ENCODE results near the gene DEFB118. TPM values are rescaled to one million over a fixed set of nuclear protein-coding genes. Genes with fewer than 3 reads are reported as not detected.

Gene DEFB118
- total and polyA plus RNA-seq, 2 experiments from 2014 or later, result not detected

DNA sequence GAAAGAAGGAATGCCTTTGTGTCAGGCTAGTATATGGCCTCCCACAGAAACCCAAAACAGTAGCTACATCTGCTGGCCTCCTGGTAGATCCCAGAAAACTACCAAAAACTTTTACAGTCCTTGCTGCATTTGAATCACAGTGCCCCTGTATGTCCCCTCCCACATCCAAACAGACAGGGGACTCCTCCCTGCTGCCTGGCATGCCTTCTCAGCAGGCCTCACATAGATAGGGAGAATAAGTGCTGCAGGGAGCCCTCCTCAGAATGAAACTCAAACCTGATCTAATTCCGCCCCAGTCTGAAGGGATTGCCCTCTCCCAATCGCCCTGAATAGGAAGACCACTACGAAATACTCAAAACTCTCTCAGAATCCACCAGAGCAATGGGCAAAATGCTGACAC is 45.9 kb upstream of the DEFB118 start (continued):
- TF ChIP-seq, protein P1, sequence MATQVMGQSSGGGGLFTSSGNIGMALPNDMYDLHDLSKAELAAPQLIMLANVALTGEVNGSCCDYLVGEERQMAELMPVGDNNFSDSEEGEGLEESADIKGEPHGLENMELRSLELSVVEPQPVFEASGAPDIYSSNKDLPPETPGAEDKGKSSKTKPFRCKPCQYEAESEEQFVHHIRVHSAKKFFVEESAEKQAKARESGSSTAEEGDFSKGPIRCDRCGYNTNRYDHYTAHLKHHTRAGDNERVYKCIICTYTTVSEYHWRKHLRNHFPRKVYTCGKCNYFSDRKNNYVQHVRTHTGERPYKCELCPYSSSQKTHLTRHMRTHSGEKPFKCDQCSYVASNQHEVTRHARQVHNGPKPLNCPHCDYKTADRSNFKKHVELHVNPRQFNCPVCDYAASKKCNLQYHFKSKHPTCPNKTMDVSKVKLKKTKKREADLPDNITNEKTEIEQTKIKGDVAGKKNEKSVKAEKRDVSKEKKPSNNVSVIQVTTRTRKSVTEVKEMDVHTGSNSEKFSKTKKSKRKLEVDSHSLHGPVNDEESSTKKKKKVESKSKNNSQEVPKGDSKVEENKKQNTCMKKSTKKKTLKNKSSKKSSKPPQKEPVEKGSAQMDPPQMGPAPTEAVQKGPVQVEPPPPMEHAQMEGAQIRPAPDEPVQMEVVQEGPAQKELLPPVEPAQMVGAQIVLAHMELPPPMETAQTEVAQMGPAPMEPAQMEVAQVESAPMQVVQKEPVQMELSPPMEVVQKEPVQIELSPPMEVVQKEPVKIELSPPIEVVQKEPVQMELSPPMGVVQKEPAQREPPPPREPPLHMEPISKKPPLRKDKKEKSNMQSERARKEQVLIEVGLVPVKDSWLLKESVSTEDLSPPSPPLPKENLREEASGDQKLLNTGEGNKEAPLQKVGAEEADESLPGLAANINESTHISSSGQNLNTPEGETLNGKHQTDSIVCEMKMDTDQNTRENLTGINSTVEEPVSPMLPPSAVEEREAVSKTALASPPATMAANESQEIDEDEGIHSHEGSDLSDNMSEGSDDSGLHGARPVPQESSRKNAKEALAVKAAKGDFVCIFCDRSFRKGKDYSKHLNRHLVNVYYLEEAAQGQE (IDR thresholded peaks at IDR 0.05; ENCODE audit: unreplicated experiment), result no peak

DNA sequence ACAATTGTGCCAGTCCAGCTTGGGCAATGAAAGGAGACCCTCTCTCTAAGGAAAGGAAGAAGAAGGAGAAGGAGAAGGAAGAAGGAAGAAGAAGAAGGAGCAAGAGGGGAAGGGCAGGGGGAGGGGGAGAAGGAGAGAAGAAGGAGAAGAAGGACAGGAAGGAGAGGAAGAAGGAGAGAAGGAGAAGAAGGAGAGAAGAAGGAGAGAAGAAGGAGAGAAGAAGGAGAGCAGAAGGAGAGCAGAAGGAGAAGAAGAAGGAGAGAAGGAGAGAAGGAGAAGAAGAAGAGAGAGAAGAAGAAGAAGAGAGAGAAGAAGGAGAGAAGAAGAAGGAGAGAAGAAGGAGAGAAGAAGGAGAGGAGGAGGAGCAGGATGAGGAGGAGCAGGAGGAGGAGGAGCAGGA is 37.5 kb upstream of the DEFB118 start:
- no peak overlapping the region for H3K27ac Mint-ChIP-seq
- ATAC-seq, result no peak
- peaks cover 30% of the 10 kb centered on the region for H3K9me3 Mint-ChIP-seq
- H3K4me3 ChIP-seq, result no peak overlapping the region
- H4K20me1 ChIP-seq (replicated peaks; ENCODE audit: insufficient read depth), result no peaks in the 10 kb centered on the region
- H3K4me1 ChIP-seq (ENCODE audit: insufficient read depth), result no peaks in the 10 kb centered on the region
- H3K27me3 Mint-ChIP-seq (ENCODE audit: insufficient read depth, low read depth, poor library complexity), result peaks cover 3% of the 10 kb centered on the region
- no peaks in the 10 kb centered on the region for H3K79me2 ChIP-seq (replicated peaks; ENCODE audit: insufficient read depth)
- no peaks in the 10 kb centered on the region for H3F3A ChIP-seq (replicated peaks; ENCODE audit: low read depth)
- H3K4me1 Mint-ChIP-seq, result no peaks in the 10 kb centered on the region
- H2AFZ ChIP-seq, result no peak overlapping the region
- H3K27me3 ChIP-seq (ENCODE audit: insufficient read depth), result no peaks in the 10 kb centered on the region
- H3K36me3 Mint-ChIP-seq (ENCODE audit: low read depth), result peaks cover 25% of the 10 kb centered on the region
- DNase-seq (ENCODE audit: low spot score), result no peak
- H3K36me3 ChIP-seq (ENCODE audit: insufficient read depth), result peaks cover 6% of the 10 kb centered on the region
- H3K9me2 ChIP-seq (ENCODE audit: insufficient read depth), result 0 out of 2 replicates have a peak, but pooled peaks cover 5% of the 10 kb centered on the region
- H3K27ac ChIP-seq (ENCODE audit: low read depth), result no peak overlapping the region
- H3K4me2 ChIP-seq, result no peak overlapping the region
- H3K4me3 Mint-ChIP-seq, result no peak overlapping the region
- TF ChIP-seq EZH2phosphoT487 (IDR thresholded peaks at IDR 0.05; ENCODE audit: unreplicated experiment) (no peak), POLR2AphosphoS5 (IDR thresholded peaks at IDR 0.05; ENCODE audit: low read depth) (no peak), CREB1 (CRISPR knock-in tag; IDR thresholded peaks at IDR 0.05; ENCODE audit: low read depth) (no peak), ZNF331 (CRISPR knock-in tag; IDR thresholded peaks at IDR 0.05; ENCODE audit: low read depth) (no peak)
- TF ChIP-seq, protein P2, sequence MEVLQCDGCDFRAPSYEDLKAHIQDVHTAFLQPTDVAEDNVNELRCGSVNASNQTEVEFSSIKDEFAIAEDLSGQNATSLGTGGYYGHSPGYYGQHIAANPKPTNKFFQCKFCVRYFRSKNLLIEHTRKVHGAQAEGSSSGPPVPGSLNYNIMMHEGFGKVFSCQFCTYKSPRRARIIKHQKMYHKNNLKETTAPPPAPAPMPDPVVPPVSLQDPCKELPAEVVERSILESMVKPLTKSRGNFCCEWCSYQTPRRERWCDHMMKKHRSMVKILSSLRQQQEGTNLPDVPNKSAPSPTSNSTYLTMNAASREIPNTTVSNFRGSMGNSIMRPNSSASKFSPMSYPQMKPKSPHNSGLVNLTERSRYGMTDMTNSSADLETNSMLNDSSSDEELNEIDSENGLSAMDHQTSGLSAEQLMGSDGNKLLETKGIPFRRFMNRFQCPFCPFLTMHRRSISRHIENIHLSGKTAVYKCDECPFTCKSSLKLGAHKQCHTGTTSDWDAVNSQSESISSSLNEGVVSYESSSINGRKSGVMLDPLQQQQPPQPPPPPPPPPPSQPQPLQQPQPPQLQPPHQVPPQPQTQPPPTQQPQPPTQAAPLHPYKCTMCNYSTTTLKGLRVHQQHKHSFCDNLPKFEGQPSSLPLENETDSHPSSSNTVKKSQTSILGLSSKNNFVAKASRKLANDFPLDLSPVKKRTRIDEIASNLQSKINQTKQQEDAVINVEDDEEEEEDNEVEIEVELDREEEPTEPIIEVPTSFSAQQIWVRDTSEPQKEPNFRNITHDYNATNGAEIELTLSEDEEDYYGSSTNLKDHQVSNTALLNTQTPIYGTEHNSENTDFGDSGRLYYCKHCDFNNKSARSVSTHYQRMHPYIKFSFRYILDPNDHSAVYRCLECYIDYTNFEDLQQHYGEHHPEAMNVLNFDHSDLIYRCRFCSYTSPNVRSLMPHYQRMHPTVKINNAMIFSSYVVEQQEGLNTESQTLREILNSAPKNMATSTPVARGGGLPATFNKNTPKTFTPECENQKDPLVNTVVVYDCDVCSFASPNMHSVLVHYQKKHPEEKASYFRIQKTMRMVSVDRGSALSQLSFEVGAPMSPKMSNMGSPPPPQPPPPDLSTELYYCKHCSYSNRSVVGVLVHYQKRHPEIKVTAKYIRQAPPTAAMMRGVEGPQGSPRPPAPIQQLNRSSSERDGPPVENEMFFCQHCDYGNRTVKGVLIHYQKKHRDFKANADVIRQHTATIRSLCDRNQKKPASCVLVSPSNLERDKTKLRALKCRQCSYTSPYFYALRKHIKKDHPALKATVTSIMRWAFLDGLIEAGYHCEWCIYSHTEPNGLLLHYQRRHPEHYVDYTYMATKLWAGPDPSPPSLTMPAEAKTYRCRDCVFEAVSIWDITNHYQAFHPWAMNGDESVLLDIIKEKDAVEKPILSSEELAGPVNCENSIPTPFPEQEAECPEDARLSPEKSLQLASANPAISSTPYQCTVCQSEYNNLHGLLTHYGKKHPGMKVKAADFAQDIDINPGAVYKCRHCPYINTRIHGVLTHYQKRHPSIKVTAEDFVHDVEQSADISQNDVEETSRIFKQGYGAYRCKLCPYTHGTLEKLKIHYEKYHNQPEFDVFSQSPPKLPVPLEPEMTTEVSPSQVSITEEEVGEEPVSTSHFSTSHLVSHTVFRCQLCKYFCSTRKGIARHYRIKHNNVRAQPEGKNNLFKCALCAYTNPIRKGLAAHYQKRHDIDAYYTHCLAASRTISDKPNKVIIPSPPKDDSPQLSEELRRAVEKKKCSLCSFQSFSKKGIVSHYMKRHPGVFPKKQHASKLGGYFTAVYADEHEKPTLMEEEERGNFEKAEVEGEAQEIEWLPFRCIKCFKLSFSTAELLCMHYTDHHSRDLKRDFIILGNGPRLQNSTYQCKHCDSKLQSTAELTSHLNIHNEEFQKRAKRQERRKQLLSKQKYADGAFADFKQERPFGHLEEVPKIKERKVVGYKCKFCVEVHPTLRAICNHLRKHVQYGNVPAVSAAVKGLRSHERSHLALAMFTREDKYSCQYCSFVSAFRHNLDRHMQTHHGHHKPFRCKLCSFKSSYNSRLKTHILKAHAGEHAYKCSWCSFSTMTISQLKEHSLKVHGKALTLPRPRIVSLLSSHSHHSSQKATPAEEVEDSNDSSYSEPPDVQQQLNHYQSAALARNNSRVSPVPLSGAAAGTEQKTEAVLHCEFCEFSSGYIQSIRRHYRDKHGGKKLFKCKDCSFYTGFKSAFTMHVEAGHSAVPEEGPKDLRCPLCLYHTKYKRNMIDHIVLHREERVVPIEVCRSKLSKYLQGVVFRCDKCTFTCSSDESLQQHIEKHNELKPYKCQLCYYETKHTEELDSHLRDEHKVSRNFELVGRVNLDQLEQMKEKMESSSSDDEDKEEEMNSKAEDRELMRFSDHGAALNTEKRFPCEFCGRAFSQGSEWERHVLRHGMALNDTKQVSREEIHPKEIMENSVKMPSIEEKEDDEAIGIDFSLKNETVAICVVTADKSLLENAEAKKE (CRISPR knock-in tag; IDR thresholded peaks at IDR 0.05), result no peak
- TF ChIP-seq, protein P3, sequence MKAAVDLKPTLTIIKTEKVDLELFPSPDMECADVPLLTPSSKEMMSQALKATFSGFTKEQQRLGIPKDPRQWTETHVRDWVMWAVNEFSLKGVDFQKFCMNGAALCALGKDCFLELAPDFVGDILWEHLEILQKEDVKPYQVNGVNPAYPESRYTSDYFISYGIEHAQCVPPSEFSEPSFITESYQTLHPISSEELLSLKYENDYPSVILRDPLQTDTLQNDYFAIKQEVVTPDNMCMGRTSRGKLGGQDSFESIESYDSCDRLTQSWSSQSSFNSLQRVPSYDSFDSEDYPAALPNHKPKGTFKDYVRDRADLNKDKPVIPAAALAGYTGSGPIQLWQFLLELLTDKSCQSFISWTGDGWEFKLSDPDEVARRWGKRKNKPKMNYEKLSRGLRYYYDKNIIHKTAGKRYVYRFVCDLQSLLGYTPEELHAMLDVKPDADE (IDR thresholded peaks at IDR 0.05), result no peak
- TF ChIP-seq, protein P1 (IDR thresholded peaks at IDR 0.05; ENCODE audit: unreplicated experiment), result no peak
- TF ChIP-seq, protein P4, sequence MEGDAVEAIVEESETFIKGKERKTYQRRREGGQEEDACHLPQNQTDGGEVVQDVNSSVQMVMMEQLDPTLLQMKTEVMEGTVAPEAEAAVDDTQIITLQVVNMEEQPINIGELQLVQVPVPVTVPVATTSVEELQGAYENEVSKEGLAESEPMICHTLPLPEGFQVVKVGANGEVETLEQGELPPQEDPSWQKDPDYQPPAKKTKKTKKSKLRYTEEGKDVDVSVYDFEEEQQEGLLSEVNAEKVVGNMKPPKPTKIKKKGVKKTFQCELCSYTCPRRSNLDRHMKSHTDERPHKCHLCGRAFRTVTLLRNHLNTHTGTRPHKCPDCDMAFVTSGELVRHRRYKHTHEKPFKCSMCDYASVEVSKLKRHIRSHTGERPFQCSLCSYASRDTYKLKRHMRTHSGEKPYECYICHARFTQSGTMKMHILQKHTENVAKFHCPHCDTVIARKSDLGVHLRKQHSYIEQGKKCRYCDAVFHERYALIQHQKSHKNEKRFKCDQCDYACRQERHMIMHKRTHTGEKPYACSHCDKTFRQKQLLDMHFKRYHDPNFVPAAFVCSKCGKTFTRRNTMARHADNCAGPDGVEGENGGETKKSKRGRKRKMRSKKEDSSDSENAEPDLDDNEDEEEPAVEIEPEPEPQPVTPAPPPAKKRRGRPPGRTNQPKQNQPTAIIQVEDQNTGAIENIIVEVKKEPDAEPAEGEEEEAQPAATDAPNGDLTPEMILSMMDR (conservative IDR thresholded peaks at IDR 0.05; ENCODE audit: low read depth in 2 of 2), result no peak
